ENCODE data around the gene FTL. TPM values are rescaled to one million over a fixed set of nuclear protein-coding genes. Genes with fewer than 3 reads are reported as not detected.

The FTL gene
- polyA plus RNA-seq, 2 donors: 645 to 931 TPM

DNA sequence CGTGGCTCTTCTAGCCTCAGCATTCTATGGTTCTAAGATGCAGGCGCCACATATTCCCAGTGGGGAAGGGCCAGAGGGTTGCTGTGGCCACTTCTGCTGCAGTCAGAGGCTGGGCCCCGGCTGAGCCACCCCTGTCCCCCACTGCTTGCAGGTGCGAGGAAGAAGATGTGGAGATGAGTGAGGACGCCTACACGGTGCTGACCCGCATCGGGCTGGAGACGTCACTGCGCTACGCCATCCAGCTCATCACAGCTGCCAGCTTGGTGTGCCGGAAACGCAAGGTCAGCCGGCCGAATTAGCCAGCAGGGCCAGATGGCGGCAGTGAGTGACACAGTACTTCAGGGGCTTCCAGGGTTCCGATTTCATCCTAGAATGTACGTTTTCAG, 49.8 kb downstream of the FTL start:
- Histone ChIP-seq H3K9me3 (ENCODE audit: control insufficient read depth in 2 of 2, insufficient read depth in 1 of 2, low read depth in 1 of 2, low read length in 1 of 2) (no peaks in the 10 kb centered on the region), H3K27me3 (ENCODE audit: control insufficient read depth in 1 of 2, insufficient read depth in 2 of 2, low read length in 2 of 2) (no peaks in the 10 kb centered on the region), H3K36me3 (ENCODE audit: control insufficient read depth in 2 of 2, insufficient read depth in 2 of 2, low read length in 1 of 2) (peaks cover 4 to 41% of the 10 kb centered on the region in 2 donors), H3K4me3 (ENCODE audit: low read depth in 1 of 2, low read length in 2 of 2) (no peak overlapping the region), H3K27ac (ENCODE audit: low read depth in 2 of 2, low read length in 1 of 2) (no peak overlapping the region), H3K4me1 (ENCODE audit: control insufficient read depth in 2 of 2, insufficient read depth in 2 of 2, low read length in 1 of 2) (peaks cover 2 to 7% of the 10 kb centered on the region in 2 donors)
- 90 to 96% methylated on average over 18 of the region's 18 CpGs for WGBS, 2 donors

DNA sequence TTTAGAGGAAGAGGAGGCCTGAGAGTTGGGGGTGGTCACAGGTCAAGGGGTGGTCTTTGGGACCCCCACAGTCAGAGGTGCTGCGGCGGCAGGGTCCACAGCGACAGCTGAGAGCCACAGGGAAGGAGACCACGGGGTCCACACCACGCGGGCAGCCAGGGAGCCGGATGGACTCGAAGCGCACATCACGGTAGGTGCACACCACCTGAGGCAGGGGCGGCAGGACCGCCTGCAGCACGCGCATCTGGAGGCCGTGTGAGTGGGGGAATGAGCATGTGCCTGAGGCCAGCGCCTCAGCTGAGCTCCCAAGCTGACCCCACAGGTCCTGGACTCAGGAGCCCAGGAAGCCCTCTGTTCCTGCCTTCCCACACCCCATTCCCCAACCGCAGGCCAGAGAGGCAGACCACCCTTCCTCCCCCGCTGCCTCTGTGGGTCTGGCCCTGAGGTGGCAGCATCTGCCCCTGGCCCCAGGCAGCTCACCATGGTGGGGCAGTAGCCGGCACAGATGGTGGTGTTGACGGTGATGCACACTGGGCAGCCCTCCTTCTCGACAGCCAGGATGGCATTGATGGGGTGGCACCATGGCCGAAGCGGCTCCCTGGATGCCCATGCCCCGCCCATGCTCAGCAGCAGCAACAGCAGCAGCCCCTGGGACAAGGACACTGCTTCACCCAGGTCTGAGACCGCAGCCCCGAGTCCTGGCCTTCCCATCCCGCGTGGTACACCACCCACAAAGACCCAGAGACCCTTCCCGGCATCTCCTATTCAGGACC, 51.1 kb downstream of the FTL start:
- 87 to 93% methylated on average over 24 to 27 of the region's 29 CpGs for WGBS, 2 donors
- Histone ChIP-seq H3K36me3 (ENCODE audit: control insufficient read depth in 2 of 2, insufficient read depth in 2 of 2, low read length in 1 of 2) (peaks cover 4 to 30% of the 10 kb centered on the region in 2 donors), H3K27ac (ENCODE audit: low read depth in 2 of 2, low read length in 1 of 2) (no peak overlapping the region), H3K4me1 (ENCODE audit: control insufficient read depth in 2 of 2, insufficient read depth in 2 of 2, low read length in 1 of 2) (peaks cover 2 to 7% of the 10 kb centered on the region in 2 donors), H3K9me3 (ENCODE audit: control insufficient read depth in 2 of 2, insufficient read depth in 1 of 2, low read depth in 1 of 2, low read length in 1 of 2) (peaks cover 0 to 2% of the 10 kb centered on the region in 2 donors), H3K4me3 (ENCODE audit: low read depth in 1 of 2, low read length in 2 of 2) (no peak overlapping the region), H3K27me3 (ENCODE audit: control insufficient read depth in 1 of 2, insufficient read depth in 2 of 2, low read length in 2 of 2) (no peaks in the 10 kb centered on the region)

Other genes starting within 250 kb of the FTL start
- 1 to 10 TPM in 1 of 2 donors, under 1 TPM in 1; 0.96 to 1.6 TPM for gene MAMSTR, start 245.6 kb upstream of the FTL start, polyA plus RNA-seq
- gene RASIP1, start 224.7 kb upstream of the FTL start, polyA plus RNA-seq: 10 to 100 TPM in 1 of 2 donors, 1 to 10 TPM in 1; 7.0 to 11.4 TPM
- gene IZUMO1, start 218.4 kb upstream of the FTL start, polyA plus RNA-seq: under 1 TPM; 0.16 to 0.39 TPM
- 1 to 10 TPM; 1.1 to 2.4 TPM for gene FUT1, start 212.7 kb upstream of the FTL start, polyA plus RNA-seq
- gene FGF21, start 209.8 kb upstream of the FTL start, polyA plus RNA-seq: not detected
- 10 to 100 TPM; 21.9 to 31.4 TPM for gene BCAT2, start 154.3 kb upstream of the FTL start, polyA plus RNA-seq
- 1 to 10 TPM; 2.2 to 3.4 TPM for gene HSD17B14, start 128.8 kb upstream of the FTL start, polyA plus RNA-seq
- gene PLEKHA4, start 96.7 kb upstream of the FTL start, polyA plus RNA-seq: 1 to 10 TPM; 8.6 to 9.2 TPM
- gene PPP1R15A, start 92.9 kb upstream of the FTL start, polyA plus RNA-seq: 100 to 1,000 TPM in 1 of 2 donors, 10 to 100 TPM in 1; 38.0 to 145 TPM
- gene TULP2, start 66.6 kb upstream of the FTL start, polyA plus RNA-seq: under 1 TPM in 1 of 2 donors, not detected in 1; 0.08 TPM
- gene NUCB1, start 65.0 kb upstream of the FTL start, polyA plus RNA-seq: 100 to 1,000 TPM in 1 of 2 donors, 10 to 100 TPM in 1; 88.2 to 116 TPM
- 1 to 10 TPM in 1 of 2 donors, under 1 TPM in 1; 0.57 to 1.3 TPM for gene DHDH, start 31.6 kb upstream of the FTL start, polyA plus RNA-seq
- gene BAX, start 10.4 kb upstream of the FTL start, polyA plus RNA-seq: 10 to 100 TPM; 41.7 to 56.9 TPM
- 10 to 100 TPM; 27.0 to 30.9 TPM for gene GYS1, start 28.0 kb downstream of the FTL start, polyA plus RNA-seq
- 10 to 100 TPM; 56.1 to 87.4 TPM for gene RUVBL2, start 28.6 kb downstream of the FTL start, polyA plus RNA-seq
- under 1 TPM; 0.29 to 0.45 TPM for gene LHB, start 51.8 kb downstream of the FTL start, polyA plus RNA-seq
- gene CGB3, start 59.0 kb downstream of the FTL start, polyA plus RNA-seq: not detected
- not detected for gene CGB2, start 66.6 kb downstream of the FTL start, polyA plus RNA-seq
- gene CGB1, start 71.6 kb downstream of the FTL start, polyA plus RNA-seq: not detected
- gene CGB5, start 78.5 kb downstream of the FTL start, polyA plus RNA-seq: under 1 TPM in 1 of 2 donors, not detected in 1; 0.39 TPM
- not detected for gene CGB8, start 83.8 kb downstream of the FTL start, polyA plus RNA-seq
- 1 to 10 TPM; 1.4 to 3.5 TPM for gene CGB7, start 92.4 kb downstream of the FTL start, polyA plus RNA-seq
- 10 to 100 TPM in 1 of 2 donors, 1 to 10 TPM in 1; 7.7 to 20.0 TPM for gene NTF4, start 99.5 kb downstream of the FTL start, polyA plus RNA-seq
- gene KCNA7, start 107.4 kb downstream of the FTL start, polyA plus RNA-seq: under 1 TPM; 0.01 to 0.02 TPM
- 100 to 1,000 TPM; 160 to 252 TPM for gene SNRNP70, start 120.1 kb downstream of the FTL start, polyA plus RNA-seq
- 10 to 100 TPM; 13.7 to 18.5 TPM for gene LIN7B, start 149.1 kb downstream of the FTL start, polyA plus RNA-seq
- 1 to 10 TPM; 2.3 to 5.4 TPM for gene C19orf73, start 153.8 kb downstream of the FTL start, polyA plus RNA-seq
- 10 to 100 TPM; 15.2 to 28.6 TPM for gene PPFIA3, start 154.2 kb downstream of the FTL start, polyA plus RNA-seq
- gene HRC, start 190.1 kb downstream of the FTL start, polyA plus RNA-seq: under 1 TPM; 0.39 to 0.65 TPM
- gene TRPM4, start 192.5 kb downstream of the FTL start, polyA plus RNA-seq: 10 to 100 TPM; 11.4 to 43.7 TPM

All from esophagus (tissue), 2 donors.